Measurements from ENCODE around the gene TMCO6. TPM values are rescaled to one million over a fixed set of nuclear protein-coding genes. Genes with fewer than 3 reads are reported as not detected.
A peak's percentile ranks its signal among the peaks of the same experiment; 100 is the strongest.

Gene TMCO6
- total and polyA plus RNA-seq, 9 of the 15 experiments (the other 6 are each of a cell fraction or from before 2014, with no cell fraction given), result 3.4 to 46.4 (median 16.7) TPM

GRCh38 chr5:140664359-140665119, 25.3 kb downstream of the TMCO6 start, which contains the start of gene WDR55 (continued):
- TF ChIP-seq POLR2AphosphoS5 (IDR thresholded peaks at IDR 0.05; ENCODE audit: control insufficient read depth, insufficient read depth, low read depth, low read length) (peak; percentile 71), ETV6 (IDR thresholded peaks at IDR 0.05; ENCODE audit: borderline replicate concordance in 1 of 2, low read depth in 2 of 2, low read length in 1 of 2) (peak; percentile 94 to 98), ETV6 (CRISPR knock-in tag; IDR thresholded peaks at IDR 0.05; ENCODE audit: borderline replicate concordance) (no peak), RNF2 (IDR thresholded peaks at IDR 0.05) (peak; percentile 79), ZNF3 (CRISPR knock-in tag; IDR thresholded peaks at IDR 0.05) (no peak), TCF3 (CRISPR knock-in tag; IDR thresholded peaks at IDR 0.05) (peak; percentile 50; the same call in 1 of the 2 replicates), TEAD4 (IDR thresholded peaks at IDR 0.05; ENCODE audit: low read length) (peak; percentile 47; the same call in 1 of the 2 replicates), TEAD4 (CRISPR knock-in tag; IDR thresholded peaks at IDR 0.05; ENCODE audit: borderline replicate concordance) (no peak), TRIM28 (IDR thresholded peaks at IDR 0.05) (0 out of 2 replicates have a peak, but pooled peaks have one; percentile 45), CREBBP (IDR thresholded peaks at IDR 0.05; ENCODE audit: low read depth, low read length) (no peak), HDAC3 (IDR thresholded peaks at IDR 0.05; ENCODE audit: borderline replicate concordance, partially characterized antibody) (peak; percentile 62), CREB3L1 (IDR thresholded peaks at IDR 0.05; ENCODE audit: borderline replicate concordance, low read depth) (peak; percentile 61), ZNF280A (IDR thresholded peaks at IDR 0.05; ENCODE audit: low read depth, partially characterized antibody) (no peak), SMAD2 (IDR thresholded peaks at IDR 0.05; ENCODE audit: low read depth, low read length) (no peak), CTCF (IDR thresholded peaks at IDR 0.05 in 2 of 3, conservative IDR thresholded peaks at IDR 0.05 in 1 of 3; ENCODE audit: insufficient read depth in 2 of 3, low read depth in 1 of 3, low read length in 3 of 3) (0 out of 6 replicates have a peak, but pooled peaks of 1 of the 3 experiments have one; percentile 5), ESRRB (CRISPR knock-in tag; IDR thresholded peaks at IDR 0.05; ENCODE audit: borderline replicate concordance) (no peak), FIP1L1 (IDR thresholded peaks at IDR 0.05; ENCODE audit: low read depth, low read length, poor library complexity, severe bottlenecking) (no peak), RBM25 (IDR thresholded peaks at IDR 0.05; ENCODE audit: low read depth, low read length, severe bottlenecking) (no peak), ZNF586 (CRISPR knock-in tag; conservative IDR thresholded peaks at IDR 0.05) (no peak), NFIX (CRISPR knock-in tag; IDR thresholded peaks at IDR 0.05; ENCODE audit: low read depth) (no peak), EP400 (IDR thresholded peaks at IDR 0.05) (peak; percentile 88), ZNF133 (CRISPR knock-in tag; IDR thresholded peaks at IDR 0.05) (no peak), ETV5 (CRISPR knock-in tag; IDR thresholded peaks at IDR 0.05; ENCODE audit: low read depth) (peak; percentile 97), MCM5 (IDR thresholded peaks at IDR 0.05; ENCODE audit: low read depth) (no peak)

All from K562 (cell line).